ENCODE measurements around the gene CHD5. TPM values are rescaled to one million over a fixed set of nuclear protein-coding genes. Genes with fewer than 3 reads are reported as not detected.

Gene CHD5
- total RNA-seq, 1 experiment from 2014 or later = 0.29 TPM

DNA sequence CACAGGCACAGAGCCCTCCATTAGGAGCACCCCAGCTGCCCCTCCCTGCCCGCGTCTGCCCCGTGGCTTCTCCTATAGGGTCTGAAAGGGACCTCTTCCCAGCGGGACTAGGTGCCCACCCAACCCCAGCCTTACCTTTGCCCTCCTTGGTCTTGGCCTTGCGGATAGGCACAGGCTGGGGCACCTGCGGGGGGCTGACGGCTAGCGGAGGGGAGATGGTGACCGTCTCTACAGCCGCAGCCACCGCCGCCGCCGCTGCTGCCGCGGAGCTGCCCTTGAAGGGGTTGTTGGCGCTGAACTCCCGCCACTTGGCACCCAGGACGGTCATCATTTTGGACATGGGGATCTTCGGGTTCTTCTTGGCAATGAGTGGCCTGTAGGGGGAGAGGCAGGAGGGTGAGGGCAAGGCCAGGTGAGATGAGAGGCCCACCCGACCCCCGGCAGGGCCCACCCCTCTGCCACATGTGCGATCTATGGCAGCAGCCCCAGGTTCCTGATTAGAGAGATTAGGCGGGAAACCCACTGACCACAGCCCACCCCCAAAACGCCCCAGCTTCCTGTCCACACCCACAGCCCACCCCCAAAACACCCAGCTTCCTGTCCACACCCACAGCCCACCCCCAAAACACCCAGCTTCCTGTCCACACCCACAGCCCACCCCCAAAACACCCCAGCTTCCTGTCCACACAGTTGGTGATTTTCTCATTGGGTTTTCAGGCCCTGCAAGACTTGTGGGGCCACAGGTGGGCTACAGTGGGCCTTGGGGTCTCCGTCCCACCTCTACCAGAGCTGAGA lies 25.4 kb downstream of the CHD5 start:
- no peak for DNase-seq (ENCODE audit: low read depth)

DNA sequence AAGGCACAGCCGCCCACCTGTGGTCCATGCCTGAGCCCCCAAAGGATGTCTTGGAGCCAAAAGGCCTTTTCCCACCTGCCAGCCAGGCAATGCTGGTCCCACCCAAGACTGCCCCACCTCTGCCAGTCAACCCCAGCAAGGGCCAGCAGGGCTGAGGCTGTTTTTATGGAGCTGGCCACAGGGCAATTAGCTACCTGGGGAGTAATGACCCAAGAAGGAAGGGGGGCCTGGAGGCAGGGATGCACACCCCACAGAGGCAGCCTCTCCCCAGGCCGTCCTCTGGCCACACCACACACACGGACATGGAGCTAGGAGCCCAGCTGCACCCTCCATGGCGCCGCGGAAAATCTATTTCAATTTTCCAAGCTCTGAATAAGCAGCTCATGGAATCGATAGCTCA lies 27.2 kb downstream of the CHD5 start:
- DNase-seq (ENCODE audit: low read depth) = no peak

DNA sequence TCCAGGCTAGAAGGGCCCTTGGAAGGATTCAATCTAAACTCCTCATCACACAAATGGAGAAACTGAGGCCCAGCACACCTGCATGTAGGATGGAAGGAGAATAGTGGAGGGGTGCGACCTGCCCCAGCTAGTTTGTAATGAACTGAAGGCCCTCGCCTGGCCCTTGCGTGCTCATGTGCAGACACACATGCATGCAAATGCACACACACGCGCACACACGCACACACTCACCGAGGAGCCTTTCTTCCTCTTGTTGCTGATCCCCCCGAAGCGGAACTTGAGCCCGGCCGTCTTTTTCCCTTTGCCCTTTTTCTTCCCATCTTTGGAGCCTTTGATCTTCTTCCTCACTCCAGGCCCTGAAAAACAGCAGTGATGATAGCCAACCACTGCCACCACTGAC lies 27.9 kb downstream of the CHD5 start:
- no peak for DNase-seq (ENCODE audit: low read depth)

DNA sequence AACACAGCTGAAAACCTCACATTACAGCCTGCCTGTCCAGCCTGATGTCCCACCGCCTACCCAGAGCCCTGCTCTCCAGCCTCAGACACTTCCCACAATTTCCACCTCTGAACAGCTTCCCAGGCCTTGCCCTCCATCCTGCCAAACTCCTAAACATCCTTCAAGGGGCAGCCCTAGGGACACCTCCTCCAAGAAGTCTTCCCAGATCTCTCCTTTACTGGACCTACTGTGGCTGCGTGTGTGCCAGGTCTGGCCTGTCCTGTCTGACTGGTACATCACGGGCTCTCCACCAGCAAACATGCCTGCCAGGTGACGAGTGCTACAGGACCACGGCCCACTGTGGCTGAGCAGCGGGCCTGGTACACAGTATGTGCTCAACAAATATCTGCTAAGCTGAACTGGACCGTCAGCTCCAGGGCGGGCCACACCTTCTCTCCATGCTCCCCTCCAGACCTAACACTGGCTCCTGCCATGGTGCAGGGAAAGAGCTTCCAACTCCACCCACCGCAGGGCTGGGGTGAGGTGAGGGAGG lies 28.8 kb downstream of the CHD5 start:
- no peak for DNase-seq (ENCODE audit: low read depth)

GRCh38 chr1:6150006-6150938 lies 29.8 kb downstream of the CHD5 start:
- no peak for DNase-seq (ENCODE audit: low read depth)

- DNase-seq (ENCODE audit: low read depth) = no peak
These were observed 30.5 kb downstream of the CHD5 start for GRCh38 chr1:6149597-6149996.

- peak; percentile 82 for DNase-seq (ENCODE audit: low read depth)
These were observed 31.5 kb downstream of the CHD5 start for GRCh38 chr1:6148497-6149241.

DNA sequence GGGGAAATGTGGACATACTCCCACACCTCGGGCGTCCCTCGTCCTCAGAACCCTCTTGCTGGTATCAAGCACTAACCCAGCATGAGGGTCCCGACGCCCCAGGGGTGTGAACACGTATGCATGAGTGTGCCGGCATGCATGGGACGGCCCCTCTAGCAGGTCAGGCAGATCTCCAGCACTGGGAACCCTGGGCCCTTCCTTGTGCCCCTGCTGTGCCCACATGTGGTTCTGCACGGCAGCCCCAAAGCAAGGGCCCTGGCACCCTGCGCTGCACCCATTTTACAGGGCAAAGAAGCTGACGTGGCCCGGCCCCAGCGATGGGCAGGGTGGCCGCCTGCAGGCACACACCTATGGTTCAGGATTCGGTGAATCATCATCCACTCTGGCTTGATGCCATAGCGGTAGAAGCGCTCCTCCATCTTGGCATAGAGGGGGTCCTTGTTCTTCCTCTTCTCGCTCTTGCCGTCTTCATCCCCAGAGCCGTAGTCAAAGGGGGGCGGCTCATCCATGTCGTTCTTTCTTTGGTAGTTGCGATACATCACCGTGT lies 34.2 kb downstream of the CHD5 start:
- peak; percentile 49 for DNase-seq (ENCODE audit: low read depth)

DNA sequence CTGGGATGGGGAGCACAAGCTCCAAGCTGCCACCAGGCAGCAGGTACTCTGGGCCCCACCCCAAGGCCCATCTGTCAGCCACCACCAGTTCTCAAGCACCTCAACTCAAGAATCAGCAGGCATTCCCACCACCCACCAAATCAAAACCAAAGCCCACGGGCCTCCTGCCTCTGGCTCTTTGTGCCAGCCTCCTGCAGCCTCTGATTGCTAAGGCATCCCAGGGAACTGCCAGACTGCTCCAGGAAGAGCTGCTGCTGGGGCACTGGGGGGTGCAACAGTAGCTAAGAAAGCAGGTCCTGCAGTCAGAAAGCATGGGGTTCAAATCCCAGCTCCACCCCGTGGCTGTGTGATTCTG lies 34.7 kb downstream of the CHD5 start:
- DNase-seq (ENCODE audit: low read depth) = no peak

DNA sequence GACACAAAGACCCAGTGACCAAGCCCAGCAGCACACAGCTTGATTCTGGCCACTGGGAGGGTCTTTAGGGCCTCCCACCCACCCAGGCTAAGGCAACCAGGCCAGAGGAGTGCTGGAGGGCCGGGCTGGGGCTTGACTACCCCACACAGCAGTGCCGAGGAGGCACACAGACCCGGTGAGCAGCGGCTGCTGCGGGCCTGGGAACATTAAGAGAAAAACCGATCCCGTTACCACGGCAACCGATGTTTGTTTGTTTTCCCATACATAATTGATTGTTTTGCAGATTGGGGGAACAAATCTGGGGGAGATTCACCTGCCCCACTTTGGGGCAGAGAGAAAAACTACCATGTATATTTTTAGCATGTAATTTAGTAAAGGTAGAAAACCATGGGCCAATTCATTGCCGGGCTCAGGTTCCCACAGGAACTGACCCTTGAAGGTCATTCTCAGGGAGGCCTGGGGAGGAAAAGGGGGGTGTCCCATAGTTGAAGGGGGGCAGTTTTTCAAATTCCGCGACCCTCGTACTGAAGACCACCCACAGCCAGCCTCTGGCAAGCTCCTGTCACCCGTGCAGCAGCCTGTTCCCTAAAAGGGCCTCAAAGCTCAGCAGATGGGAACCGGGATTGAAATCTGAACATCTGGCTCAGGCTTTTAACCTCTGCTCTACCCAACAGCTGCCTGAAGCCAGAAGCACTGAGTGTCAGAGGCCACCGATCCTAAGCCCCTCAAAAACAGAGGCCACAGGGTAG lies 35.3 kb downstream of the CHD5 start:
- DNase-seq (ENCODE audit: low read depth) = no peak

DNA sequence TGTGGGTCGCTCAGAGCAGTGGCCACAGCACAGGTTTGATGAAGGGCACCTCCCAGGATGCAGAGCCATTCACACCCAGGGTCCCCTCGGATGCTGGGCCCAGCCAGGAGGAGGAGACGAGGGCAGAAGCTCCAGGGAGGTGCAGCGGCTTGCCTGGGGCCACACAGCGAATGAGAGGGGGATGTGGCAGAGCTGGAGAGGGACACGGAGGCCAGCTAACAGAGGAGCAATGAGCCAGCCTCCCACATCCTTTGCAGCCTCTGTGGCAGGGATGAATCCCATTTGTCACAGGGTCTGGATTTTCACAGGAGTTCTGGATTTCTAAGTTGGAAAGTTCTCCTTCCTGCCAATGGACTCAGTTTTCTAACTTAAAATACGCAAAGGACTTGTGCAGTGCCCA lies 35.9 kb downstream of the CHD5 start:
- DNase-seq (ENCODE audit: low read depth) = no peak

DNA sequence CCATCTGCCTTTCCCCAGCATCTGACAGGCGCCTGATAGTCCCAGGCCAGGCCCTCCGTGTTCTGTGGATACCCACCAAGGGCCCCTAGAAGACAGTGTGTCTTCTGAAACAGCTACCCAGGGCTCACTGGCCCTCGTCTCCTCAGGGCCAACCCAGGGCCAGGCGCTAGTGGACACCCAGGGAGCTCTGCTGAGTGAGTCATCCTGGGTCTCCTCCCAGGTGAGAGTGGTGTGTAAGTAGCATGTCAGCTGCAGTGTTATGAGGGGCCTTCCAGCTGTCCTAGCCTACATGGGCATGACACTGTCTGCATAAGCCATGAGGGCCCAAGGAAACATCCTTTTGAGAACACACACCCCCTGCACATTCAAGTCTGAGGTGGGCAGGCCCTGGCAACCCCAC lies 36.7 kb downstream of the CHD5 start:
- no peak for DNase-seq (ENCODE audit: low read depth)

GRCh38 chr1:6142734-6143133 lies 37.4 kb downstream of the CHD5 start:
- DNase-seq (ENCODE audit: low read depth) = no peak

DNA sequence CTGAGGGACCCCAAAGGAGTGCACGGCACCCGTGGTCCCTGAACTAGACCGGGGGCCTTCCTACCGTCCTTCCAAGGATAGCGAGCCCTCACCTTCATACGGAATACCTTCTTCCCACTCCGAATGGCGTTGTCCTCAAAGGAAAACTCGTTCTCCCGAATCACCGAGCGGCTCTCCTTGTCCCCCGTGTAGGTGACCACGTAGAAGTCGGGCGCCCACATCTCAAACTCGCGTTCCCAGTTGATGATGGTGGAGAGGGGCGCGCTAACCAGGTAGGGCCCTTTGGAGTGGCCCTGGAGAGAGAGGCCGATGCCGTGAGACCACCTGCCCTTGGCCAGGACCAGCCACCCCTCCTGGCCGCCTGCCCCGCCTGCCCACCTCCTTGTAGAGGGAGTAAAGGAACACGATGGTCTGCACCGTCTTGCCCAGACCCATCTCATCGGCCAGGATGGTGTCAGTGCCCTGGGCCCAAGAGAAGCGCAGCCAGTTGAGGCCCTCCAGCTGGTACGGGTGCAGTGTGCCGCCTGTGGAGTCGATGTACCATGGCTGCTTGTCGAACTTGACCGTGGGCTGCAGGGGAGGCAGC lies 38.0 kb downstream of the CHD5 start:
- no peak for DNase-seq (ENCODE audit: low read depth)

GRCh38 chr1:6141592-6141991 lies 38.5 kb downstream of the CHD5 start:
- peak; percentile 47 for DNase-seq (ENCODE audit: low read depth)

DNA sequence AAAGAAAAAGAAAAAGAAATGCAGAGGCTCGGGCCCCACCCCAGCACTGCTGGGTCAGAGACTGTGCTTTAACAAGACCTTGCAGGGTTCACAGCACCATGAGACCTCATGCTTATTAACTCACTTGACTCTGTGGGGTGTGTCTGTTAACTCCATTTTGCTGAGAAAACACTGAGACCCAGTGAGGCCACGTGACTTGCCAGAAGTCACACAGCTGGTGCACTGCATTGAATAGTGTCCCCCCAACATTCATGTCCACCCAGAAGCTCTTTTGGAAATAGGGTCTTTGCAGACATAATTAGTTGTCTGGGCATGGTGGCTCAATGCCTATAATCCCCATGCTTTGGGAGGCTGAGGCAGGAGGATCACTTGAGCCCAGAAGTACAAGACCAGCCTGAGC lies 39.7 kb downstream of the CHD5 start:
- DNase-seq (ENCODE audit: low read depth) = no peak

GRCh38 chr1:6137758-6138157 lies 42.4 kb downstream of the CHD5 start:
- DNase-seq (ENCODE audit: low read depth) = no peak

DNA sequence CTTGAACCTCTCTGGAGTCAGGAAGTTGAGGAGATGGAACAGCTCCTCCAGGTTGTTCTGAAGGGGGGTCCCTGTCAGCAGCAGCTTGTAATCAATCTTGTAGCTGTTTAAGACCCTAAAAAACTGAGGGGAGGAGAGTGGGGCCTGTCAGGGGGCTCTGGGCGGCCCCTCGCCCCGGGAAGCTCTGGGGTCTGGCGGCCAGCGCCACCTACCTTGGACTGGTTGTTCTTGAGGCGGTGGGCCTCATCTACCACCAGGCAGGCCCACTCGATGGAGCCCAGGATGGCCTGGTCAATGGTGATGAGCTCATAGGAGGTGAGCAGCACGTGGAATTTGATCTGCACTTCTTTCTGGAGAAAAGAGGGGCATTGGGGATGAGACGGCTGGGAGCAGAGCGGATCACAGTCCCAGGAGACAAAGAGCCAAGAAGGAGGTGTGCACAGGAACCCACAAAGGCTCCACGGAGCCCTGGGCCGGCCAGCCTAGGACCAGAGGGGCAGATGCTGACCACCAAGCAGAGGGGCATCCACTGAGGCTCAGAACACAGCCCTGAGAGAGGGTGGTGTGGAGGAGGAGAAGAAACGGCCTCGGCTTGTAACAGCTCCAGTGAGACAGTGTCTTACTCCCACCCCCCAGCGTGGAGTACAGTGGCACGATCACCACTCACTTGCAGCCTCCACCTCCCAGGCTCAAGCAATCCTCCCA lies 43.5 kb downstream of the CHD5 start:
- no peak for DNase-seq (ENCODE audit: low read depth)

DNA sequence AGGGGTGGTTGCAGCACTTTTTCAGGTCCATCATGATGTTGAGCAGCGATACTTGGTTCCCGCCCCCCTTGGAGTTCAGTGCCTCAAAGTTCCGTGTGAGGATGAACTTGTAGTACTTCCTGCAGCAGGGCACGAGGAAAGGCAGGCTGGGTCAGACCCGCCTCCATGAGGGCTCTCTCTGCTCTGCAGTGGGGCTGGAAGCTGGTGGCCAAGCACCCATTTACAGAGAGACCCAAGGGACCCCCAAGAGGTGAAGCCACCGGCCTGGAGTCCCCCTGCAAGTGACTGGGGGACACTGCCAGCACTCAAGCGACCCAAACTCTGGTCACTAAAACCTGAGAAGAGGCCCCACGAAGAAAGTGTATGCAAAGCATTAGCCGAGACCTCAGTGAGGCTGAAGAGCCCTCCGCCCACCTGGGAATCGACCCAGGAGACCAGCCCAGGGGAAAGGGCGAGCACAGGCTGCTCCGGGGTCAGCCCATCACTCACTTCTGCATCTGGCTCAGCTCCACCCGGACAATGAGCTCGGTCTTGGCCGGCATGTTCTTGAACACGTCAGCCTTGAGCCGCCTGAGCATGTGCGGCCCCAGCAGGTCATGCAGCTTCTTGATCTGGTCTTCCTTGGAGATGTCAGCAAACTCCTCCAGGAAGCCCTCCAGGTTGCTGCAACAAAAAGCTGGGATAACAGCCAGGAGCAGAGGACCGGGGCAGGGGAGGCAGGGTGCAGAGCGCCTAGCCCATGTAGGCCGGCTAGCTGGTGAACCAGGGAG lies 45.2 kb downstream of the CHD5 start:
- no peak for DNase-seq (ENCODE audit: low read depth)
